Activated CD8-positive, alpha-beta memory T cell treated with anti-CD3 and anti-CD28 coated beads for 24 hours (primary cell): ENCODE data around the gene OR10AD1.
A peak's percentile ranks its signal among the peaks of the same experiment; 100 is the strongest.
"Not testable (repeated sequence)": the region's sequence is repeated elsewhere in the genome, so short reads cannot be mapped to it uniquely, and the experiment has no call there.

ENCODE experiments used
- DNase-seq: peaks from one replicate; pipeline ENCODE4 v3.0.0-alpha.2; 2020

Gene OR10AD1

GRCh38 chr12:48157889-48158370 lies 45.2 kb downstream of the OR10AD1 start:
- DNase-seq = peak; percentile 64

GRCh38 chr12:48157018-48157888 lies 45.8 kb downstream of the OR10AD1 start, which contains the start of gene ASB8:
Gene ASB8 (minus strand): TSS chr12:48157515. CDS start chr12:48153496, 4,019 bp downstream.
- peak; percentile 99 for DNase-seq

DNA sequence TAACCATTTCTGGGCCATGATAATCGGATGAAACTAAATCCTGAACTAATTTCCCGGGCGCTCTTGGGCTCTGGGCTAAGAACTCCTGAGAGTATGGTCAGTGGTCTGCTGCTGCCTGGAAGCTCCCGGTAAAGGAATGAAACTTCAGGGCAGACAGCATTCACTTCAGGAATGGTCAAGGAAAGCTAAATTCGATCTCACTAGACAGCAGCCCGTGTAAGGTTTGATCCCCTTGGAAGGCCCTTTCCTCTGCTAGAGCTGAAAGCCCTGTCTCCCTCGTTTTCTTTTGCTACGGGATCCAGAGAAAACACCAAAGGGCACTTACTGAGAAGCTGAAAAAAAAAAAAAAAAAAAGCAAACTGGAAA lies 46.5 kb downstream of the OR10AD1 start:
- DNase-seq = no peak

DNA sequence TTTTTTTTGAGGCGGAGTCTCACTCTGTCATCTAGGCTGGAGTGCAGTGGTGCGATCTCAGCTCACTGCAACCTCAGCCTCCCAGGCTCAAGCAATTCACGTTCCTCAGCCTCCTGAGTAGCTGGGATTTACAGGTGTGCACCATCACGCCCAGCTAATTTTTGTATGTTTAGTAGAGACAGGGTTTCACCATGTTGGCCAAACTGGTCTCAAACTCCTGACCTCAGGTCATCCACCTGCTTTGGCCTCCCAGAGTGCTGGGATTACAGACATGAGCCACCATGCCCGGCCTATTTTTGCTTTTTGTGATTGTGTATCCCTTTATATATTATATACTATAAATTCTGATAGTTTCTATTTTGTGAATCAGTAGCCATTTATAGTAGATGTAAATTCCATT lies 47.3 kb downstream of the OR10AD1 start:
- DNase-seq = not testable (repeated sequence)
